A549 (cell line): ENCODE measurements around the gene MIER1. TPM values are rescaled to one million over a fixed set of nuclear protein-coding genes. Genes with fewer than 3 reads are reported as not detected.
"Not testable (repeated sequence)": the region's sequence is repeated elsewhere in the genome, so short reads cannot be mapped to it uniquely, and the experiment has no call there.

Experiments
- ATAC-seq, 2 experiments: fragments of 200-7000 bp in 1 of 2; fragments of >200 bp in 1 of 2; cut with Nextera tagmentation in 1 of 2; cut with Tn5 transposase in 1 of 2; 3 replicates each; pipeline versions ENCODE4 v1.8.0 to v1.9.1; 2018 to 2020; ENCODE audit warnings: mild to moderate bottlenecking in 1 of 2, moderate library complexity in 1 of 2
- CTCF ChIA-PET: fragments of 300-600 bp; sonication (Branson Sonifier 250); formaldehyde crosslinking; extraction: SDS; loops from one replicate; lab custom pipeline; 2021; ENCODE audit warnings: antibody characterized with exemption, inconsistent platforms; lab: Yijun Ruan, JAX
- POLR2A ChIA-PET: fragments of 350-600 bp; formaldehyde crosslinking; extraction: SDS; loops from one replicate; lab custom pipeline; 2021; ENCODE audit warnings: antibody characterized with exemption, inconsistent platforms; lab: Yijun Ruan, JAX
- DNase-seq, 2 experiments: peaks; one replicate each; pipeline versions ENCODE4 v3.0.0 to v3.0.0-alpha.2; 2011 to 2016; ENCODE audit warnings: low read depth in 1 of 2, low spot score in 1 of 2
- FAIRE-seq: peaks from 2 replicates; lab custom pipeline; 2011; peaks lifted over from hg19 to GRCh38; lab: Jason Lieb, UNC
- H3K27ac ChIP-seq, 2 experiments: fragments of >200 bp; sonication (Bioruptor Twin); formaldehyde crosslinking; 3 replicates each; pipeline ENCODE4 v1.5.1; 2016 to 2017
- H3K4me1 ChIP-seq: fragments of >200 bp; sonication (Bioruptor Twin); formaldehyde crosslinking; 3 replicates; pipeline ENCODE4 v1.6.1; 2016
- H3K4me2 ChIP-seq: fragments of >200 bp; sonication (Bioruptor Twin); formaldehyde crosslinking; 3 replicates; pipeline ENCODE4 v1.6.1; 2016
- H3K4me3 ChIP-seq: fragments of >200 bp; sonication (Bioruptor Twin); formaldehyde crosslinking; 3 replicates; pipeline ENCODE4 v1.5.1; 2016
- H3K9me3 ChIP-seq: fragments of >200 bp; sonication (Bioruptor Twin); formaldehyde crosslinking; 3 replicates; pipeline ENCODE4 v1.6.1; 2016
- BCL3 ChIP-seq: fragments of >200 bp; sonication (Bioruptor Twin); formaldehyde crosslinking; IDR thresholded peaks from 3 replicates; pipeline ENCODE4 v1.6.1; 2016
- CHD4 ChIP-seq: fragments of 200-600 bp; sonication (generic); IDR thresholded peaks from 2 replicates; pipeline ENCODE4 v1.6.1; 2016; ENCODE audit warnings: antibody characterized with exemption, mild to moderate bottlenecking, borderline replicate concordance
- CTCF ChIP-seq: fragments of >200 bp; sonication (Bioruptor Twin); formaldehyde crosslinking; IDR thresholded peaks from 3 replicates; pipeline ENCODE4 v1.5.1; 2016
- GATA3 ChIP-seq: IDR thresholded peaks from 2 replicates; pipeline ENCODE4 v1.6.1; 2012; ENCODE audit warnings: borderline replicate concordance
- HDAC2 ChIP-seq: fragments of 200-600 bp; sonication (generic); IDR thresholded peaks from 2 replicates; pipeline ENCODE4 v1.6.1; 2016
- HES2 ChIP-seq: fragments of >200 bp; sonication (Bioruptor Twin); formaldehyde crosslinking; IDR thresholded peaks from 2 replicates; pipeline ENCODE4 v1.6.1; 2016
- HEYL ChIP-seq: fragments of 250-450 bp; sonication (Bioruptor Pico); IDR thresholded peaks from 2 replicates; pipeline ENCODE4 v1.8.0; 2021; ENCODE audit warnings: mild to moderate bottlenecking, moderate library complexity
- JUN ChIP-seq, 2 experiments: fragments of >200 bp; sonication (Bioruptor Twin); formaldehyde crosslinking; IDR thresholded peaks; 2 replicates in 1 of 2; 3 replicates in 1 of 2; pipeline ENCODE4 v1.6.1; 2016 to 2017
- KDM1A ChIP-seq: fragments of 200-600 bp; sonication (generic); IDR thresholded peaks from 2 replicates; pipeline ENCODE4 v1.6.1; 2016; ENCODE audit warnings: low read depth, mild to moderate bottlenecking
- KDM5A ChIP-seq: fragments of 200-600 bp; sonication (generic); IDR thresholded peaks from 2 replicates; pipeline ENCODE4 v1.6.1; 2016; ENCODE audit warnings: antibody characterized with exemption, mild to moderate bottlenecking
- MAFK ChIP-seq: fragments of 450-650 bp; IDR thresholded peaks from 2 replicates; pipeline ENCODE4 v1.6.1; 2014; ENCODE audit not compliant: partially characterized antibody
- MAZ ChIP-seq: fragments of 150-350 bp; IDR thresholded peaks from 2 replicates; pipeline ENCODE4 v1.6.1; 2014; ENCODE audit warnings: antibody characterized with exemption, low read depth, low read length, borderline replicate concordance
- NFE2L2 ChIP-seq: fragments of 150-350 bp; conservative IDR thresholded peaks from 2 replicates; pipeline ENCODE4 v1.6.1; 2014; ENCODE audit warnings: low read length
- NPAS2 ChIP-seq: fragments of 250-450 bp; sonication (Bioruptor Pico); IDR thresholded peaks from 2 replicates; pipeline ENCODE4 v1.8.0; 2022; ENCODE audit warnings: mild to moderate bottlenecking, moderate library complexity, borderline replicate concordance
- NR3C1 ChIP-seq: fragments of >200 bp; sonication (Bioruptor Twin); formaldehyde crosslinking; IDR thresholded peaks from 3 replicates; pipeline ENCODE4 v1.6.1; 2017
- RAD21 ChIP-seq, 2 experiments: fragments of >200 bp in 1 of 2; sonication (Bioruptor Twin) in 1 of 2; formaldehyde crosslinking in 1 of 2; IDR thresholded peaks in 1 of 2; conservative IDR thresholded peaks in 1 of 2; 2 replicates in 1 of 2; 3 replicates in 1 of 2; pipeline ENCODE4 v1.6.1; 2012 to 2018; ENCODE audit warnings: inconsistent platforms in 1 of 2
- REST ChIP-seq: fragments of 200-600 bp; sonication (generic); IDR thresholded peaks from 2 replicates; pipeline ENCODE4 v1.6.1; 2016; ENCODE audit warnings: antibody characterized with exemption, mild to moderate bottlenecking, moderate library complexity
- SREBF2 ChIP-seq: fragments of 450-650 bp; IDR thresholded peaks from 2 replicates; pipeline ENCODE4 v1.6.1; 2014; ENCODE audit warnings: mild to moderate bottlenecking, moderate library complexity
- ZNF302 ChIP-seq: fragments of 250-450 bp; sonication (Bioruptor Pico); IDR thresholded peaks from 2 replicates; pipeline ENCODE4 v1.9.0; 2021; ENCODE audit warnings: inconsistent platforms, mild to moderate bottlenecking, moderate library complexity
- ZSCAN20 ChIP-seq: fragments of 250-450 bp; sonication (Bioruptor Pico); IDR thresholded peaks from 2 replicates; pipeline ENCODE4 v1.8.0; 2022; ENCODE audit warnings: mild to moderate bottlenecking, moderate library complexity
- WGBS: methylation state at CpG from one replicate; pipeline ENCODE4 v1.1.6; 2017; ENCODE audit errors: missing lambda C conversion rate; 5-methylcytosine and 5-hydroxymethylcytosine counted together
- polyA plus RNA-seq, 4 experiments: library from polyadenylated mRNA; depleted of rRNA in 3 of 4; stranded (reverse); fragments of >200 nt; fragmentation: RNase III in 1 of 4; extraction: RNeasy Plus Mini Kit Qiagen cat#74134 plus additional on column Dnase treatment in 1 of 4; gene quantifications; 2 replicates in 3 of 4; 3 replicates in 1 of 4; pipeline ENCODE4 v1.2.3, GENCODE V29; 2011 to 2017

MIER1 gene
- polyA plus RNA-seq, 2 of the 4 experiments (the other 2 are of a cell fraction) = 11.9 to 22.6 TPM

GRCh38 chr1:66893712-66894111 is 31.1 kb upstream of the MIER1 start (continued):
- TF ChIP-seq JUN (IDR thresholded peaks at IDR 0.05) (no peak), MAZ (no peak)

GRCh38 chr1:66915203-66915602 is 9.6 kb upstream of the MIER1 start:
- CTCF ChIA-PET = interaction anchor here (1.9 kb wide), 1 partner anchor 9 kb away, joined by 5 read pairs; the partner anchor contains the start of genes DNAI4 and MIER1
- WGBS = 90% methylated on average over 1 of the region's 1 CpG
- DNase-seq, H3K27ac ChIP-seq, FAIRE-seq, ATAC-seq, H3K9me3 ChIP-seq, H3K4me1 ChIP-seq, H3K4me2 ChIP-seq, H3K4me3 ChIP-seq: not testable (repeated sequence)
- POLR2A ChIA-PET = interaction anchor here (1.8 kb wide), 1 partner anchor 9 kb away, joined by 7 read pairs; the partner anchor contains the start of genes DNAI4 and MIER1

GRCh38 chr1:66916320-66916719 is 8.5 kb upstream of the MIER1 start:
- H3K4me3 ChIP-seq = no peak overlapping the region
- H3K27ac ChIP-seq = no peak overlapping the region
- no peak for TF ChIP-seq HES2
- no peak for TF ChIP-seq MAFK
- no peak for TF ChIP-seq CTCF
- no peak for TF ChIP-seq SREBF2
- no peak overlapping the region for H3K4me2 ChIP-seq
- H3K9me3 ChIP-seq = no peaks in the 10 kb centered on the region
- no peak for DNase-seq
- POLR2A ChIA-PET = no interaction called here
- WGBS = 70% methylated on average over 2 of the region's 2 CpGs
- CTCF ChIA-PET = no interaction called here
- no peak for ATAC-seq
- FAIRE-seq = no peak
- H3K4me1 ChIP-seq = no peaks in the 10 kb centered on the region

- ATAC-seq = no peak
- H3K4me3 ChIP-seq = no peak overlapping the region
- WGBS = 94% methylated on average over 1 of the region's 1 CpG
- FAIRE-seq = no peak
- H3K27ac ChIP-seq = no peak overlapping the region
- TF ChIP-seq KDM5A (no peak), ZNF302 (CRISPR knock-in tag) (no peak), HEYL (no peak), NPAS2 (CRISPR knock-in tag) (no peak), GATA3 (no peak), NR3C1 (no peak), NFE2L2 (no peak), CHD4 (no peak), ZSCAN20 (CRISPR knock-in tag) (no peak)
- H3K4me2 ChIP-seq = no peak overlapping the region
- H3K4me1 ChIP-seq = peaks cover 4% of the 10 kb centered on the region; the same call in 2 of the 3 replicates
- POLR2A ChIA-PET = no interaction called here
- DNase-seq = no peak
- H3K9me3 ChIP-seq = no peaks in the 10 kb centered on the region
- CTCF ChIA-PET = no interaction called here
Observed at GRCh38 chr1:66917476-66917875, 7.3 kb upstream of the MIER1 start.

- TF ChIP-seq ZNF302 (CRISPR knock-in tag) = no peak
- no peak for TF ChIP-seq HEYL
- no peak for TF ChIP-seq BCL3
- TF ChIP-seq KDM1A = no peak
- TF ChIP-seq RAD21 (conservative IDR thresholded peaks at IDR 0.05 in 1 of 2, IDR thresholded peaks at IDR 0.05 in 1 of 2) = no peak
- no peak for TF ChIP-seq REST
- TF ChIP-seq HDAC2 = no peak
- TF ChIP-seq ZSCAN20 (CRISPR knock-in tag) = no peak
- no peak for TF ChIP-seq MAZ
- TF ChIP-seq CHD4 = no peak
- FAIRE-seq (no peak), DNase-seq (no peak), ATAC-seq (no peak)
- CTCF ChIA-PET = interaction anchor here (1.3 kb wide), 1 partner anchor 100 kb away, joined by 3 read pairs; no protein-coding TSS in a partner anchor
- no peak overlapping the region for H3K4me2 ChIP-seq
- H3K4me3 ChIP-seq = no peak overlapping the region
- POLR2A ChIA-PET = no interaction called here
- WGBS = 100% methylated on average over 1 of the region's 1 CpG
- H3K4me1 ChIP-seq = peaks cover 12% of the 10 kb centered on the region; the same call in 2 of the 3 replicates
- no peak overlapping the region for H3K27ac ChIP-seq
- no peaks in the 10 kb centered on the region for H3K9me3 ChIP-seq
Observed at GRCh38 chr1:66919063-66919462, 5.7 kb upstream of the MIER1 start.
